Measurements from ENCODE around the gene ATP6V0A4. TPM values are rescaled to one million over a fixed set of nuclear protein-coding genes. Genes with fewer than 3 reads are reported as not detected.
"Not testable (repeated sequence)": the region's sequence is repeated elsewhere in the genome, so short reads cannot be mapped to it uniquely, and the experiment has no call there.

ATP6V0A4 gene
- total RNA-seq, 1 experiment from 2014 or later, result 1.2 TPM

- Mint-ChIP-seq H3K4me3 (ENCODE audit: unreplicated experiment) (no peak overlapping the region), H3K27me3 (ENCODE audit: insufficient read depth, unreplicated experiment) (peaks cover 4% of the 10 kb centered on the region), H3K9me3 (ENCODE audit: unreplicated experiment) (peaks cover 13% of the 10 kb centered on the region), H3K27ac (ENCODE audit: unreplicated experiment) (no peak overlapping the region), H3K4me1 (ENCODE audit: low read depth, unreplicated experiment) (no peaks in the 10 kb centered on the region), H3K36me3 (ENCODE audit: insufficient read depth, unreplicated experiment) (no peaks in the 10 kb centered on the region)
- no peaks in the 10 kb centered on the region for H3K4me1 ChIP-seq
- 0 out of 2 replicates have a peak, but pooled peaks cover 5% of the 10 kb centered on the region for H3K9me3 ChIP-seq
- intact Hi-C loops (cut with micrococcal nuclease; ENCODE audit: unreplicated experiment), result no loop called here
- DNase-seq, result no peak
- no peaks in the 10 kb centered on the region for H3K27me3 ChIP-seq (replicated peaks; ENCODE audit: control insufficient read depth, insufficient read depth, low read length)
- TF ChIP-seq, protein P1, sequence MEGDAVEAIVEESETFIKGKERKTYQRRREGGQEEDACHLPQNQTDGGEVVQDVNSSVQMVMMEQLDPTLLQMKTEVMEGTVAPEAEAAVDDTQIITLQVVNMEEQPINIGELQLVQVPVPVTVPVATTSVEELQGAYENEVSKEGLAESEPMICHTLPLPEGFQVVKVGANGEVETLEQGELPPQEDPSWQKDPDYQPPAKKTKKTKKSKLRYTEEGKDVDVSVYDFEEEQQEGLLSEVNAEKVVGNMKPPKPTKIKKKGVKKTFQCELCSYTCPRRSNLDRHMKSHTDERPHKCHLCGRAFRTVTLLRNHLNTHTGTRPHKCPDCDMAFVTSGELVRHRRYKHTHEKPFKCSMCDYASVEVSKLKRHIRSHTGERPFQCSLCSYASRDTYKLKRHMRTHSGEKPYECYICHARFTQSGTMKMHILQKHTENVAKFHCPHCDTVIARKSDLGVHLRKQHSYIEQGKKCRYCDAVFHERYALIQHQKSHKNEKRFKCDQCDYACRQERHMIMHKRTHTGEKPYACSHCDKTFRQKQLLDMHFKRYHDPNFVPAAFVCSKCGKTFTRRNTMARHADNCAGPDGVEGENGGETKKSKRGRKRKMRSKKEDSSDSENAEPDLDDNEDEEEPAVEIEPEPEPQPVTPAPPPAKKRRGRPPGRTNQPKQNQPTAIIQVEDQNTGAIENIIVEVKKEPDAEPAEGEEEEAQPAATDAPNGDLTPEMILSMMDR (IDR thresholded peaks at IDR 0.05; ENCODE audit: insufficient read depth in 1 of 2, low read depth in 1 of 2, low read length in 1 of 2, severe bottlenecking in 1 of 2, unreplicated experiment in 1 of 2), result no peak
- POLR2A ChIA-PET, result no interaction called here
- no TSS peak for BruUV-seq (replicated peaks)
- H3K36me3 ChIP-seq (ENCODE audit: control insufficient read depth, insufficient read depth, low read length), result no peaks in the 10 kb centered on the region
- H3K4me3 ChIP-seq (ENCODE audit: low read depth, low read length), result no peak overlapping the region
- CTCF ChIA-PET, result no interaction called here
Observed at GRCh38 chr7:138695106-138695505, 102.9 kb downstream of the ATP6V0A4 start.

DNA sequence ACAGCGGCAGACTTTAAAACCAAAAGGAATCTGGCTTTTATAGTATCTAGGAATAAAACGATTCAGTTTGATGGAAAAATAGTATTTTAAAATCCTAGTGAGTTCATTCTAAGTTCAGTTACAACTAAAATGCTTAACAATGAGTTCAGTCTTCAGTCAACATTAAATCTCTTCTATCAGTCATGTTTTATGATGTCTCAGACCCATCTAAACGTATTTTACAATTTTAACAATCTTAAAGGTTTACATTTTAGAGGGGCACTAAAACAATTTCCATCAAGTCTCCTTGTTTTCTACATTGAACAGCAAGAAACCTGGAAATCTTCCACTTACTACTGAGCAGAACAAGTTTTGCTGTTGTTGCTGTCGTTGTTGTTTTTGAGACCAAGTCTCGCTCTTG lies 106.8 kb downstream of the ATP6V0A4 start:
- no peak overlapping the region for H3K27ac Mint-ChIP-seq (ENCODE audit: unreplicated experiment)
- TF ChIP-seq, protein P1 (IDR thresholded peaks at IDR 0.05; ENCODE audit: insufficient read depth in 1 of 2, low read depth in 1 of 2, low read length in 1 of 2, severe bottlenecking in 1 of 2, unreplicated experiment in 1 of 2), result no peak
- no peaks in the 10 kb centered on the region for H3K9me3 Mint-ChIP-seq (ENCODE audit: unreplicated experiment)
- DNase-seq, result no peak
- H3K9me3 ChIP-seq, result 0 out of 2 replicates have a peak, but pooled peaks cover 2% of the 10 kb centered on the region
- intact Hi-C loops (cut with micrococcal nuclease; ENCODE audit: unreplicated experiment), result no loop called here
- no peak overlapping the region for H3K4me3 ChIP-seq (ENCODE audit: low read depth, low read length)
- no TSS peak for BruUV-seq (replicated peaks)
- H3K4me3 Mint-ChIP-seq (ENCODE audit: unreplicated experiment), result no peak overlapping the region
- POLR2A ChIA-PET, result no interaction called here
- no peaks in the 10 kb centered on the region for H3K27me3 ChIP-seq (replicated peaks; ENCODE audit: control insufficient read depth, insufficient read depth, low read length)
- no peaks in the 10 kb centered on the region for H3K36me3 ChIP-seq (ENCODE audit: control insufficient read depth, insufficient read depth, low read length)
- no peaks in the 10 kb centered on the region for H3K4me1 Mint-ChIP-seq (ENCODE audit: low read depth, unreplicated experiment)
- H3K27me3 Mint-ChIP-seq (ENCODE audit: insufficient read depth, unreplicated experiment), result no peaks in the 10 kb centered on the region
- CTCF ChIA-PET, result no interaction called here
- H3K4me1 ChIP-seq, result no peaks in the 10 kb centered on the region
- no peaks in the 10 kb centered on the region for H3K36me3 Mint-ChIP-seq (ENCODE audit: insufficient read depth, unreplicated experiment)

DNA sequence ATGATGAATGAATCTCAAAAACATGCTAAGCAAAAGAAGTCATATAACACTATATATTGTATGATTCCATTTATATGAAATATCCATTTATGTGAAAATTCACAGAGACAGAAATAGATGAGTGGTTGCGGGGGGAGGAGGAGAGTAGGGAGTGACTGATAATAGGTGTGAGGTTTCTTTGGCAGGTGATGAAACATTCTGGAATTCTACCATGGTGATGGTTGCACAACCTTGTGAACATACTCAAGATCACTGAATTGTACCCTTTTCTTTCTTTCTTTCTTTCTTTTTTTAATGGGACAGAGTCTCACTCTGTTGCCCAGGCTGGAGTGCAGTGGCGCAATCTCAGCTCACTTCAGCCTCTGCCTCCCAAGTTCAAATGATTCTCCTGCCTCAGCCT lies 107.5 kb downstream of the ATP6V0A4 start:
- H3K4me1 Mint-ChIP-seq (ENCODE audit: low read depth, unreplicated experiment), result no peaks in the 10 kb centered on the region
- BruUV-seq (replicated peaks), result no TSS peak
- CTCF ChIA-PET, result no interaction called here
- POLR2A ChIA-PET, result no interaction called here
- no peaks in the 10 kb centered on the region for H3K36me3 Mint-ChIP-seq (ENCODE audit: insufficient read depth, unreplicated experiment)
- Histone ChIP-seq H3K9me3 (0 out of 2 replicates have a peak, but pooled peaks cover 2% of the 10 kb centered on the region), H3K4me3 (ENCODE audit: low read depth, low read length) (no peak overlapping the region), H3K4me1 (no peaks in the 10 kb centered on the region), H3K36me3 (ENCODE audit: control insufficient read depth, insufficient read depth, low read length) (no peaks in the 10 kb centered on the region), H3K27me3 (replicated peaks; ENCODE audit: control insufficient read depth, insufficient read depth, low read length) (no peaks in the 10 kb centered on the region)
- no peaks in the 10 kb centered on the region for H3K27me3 Mint-ChIP-seq (ENCODE audit: insufficient read depth, unreplicated experiment)
- no peaks in the 10 kb centered on the region for H3K9me3 Mint-ChIP-seq (ENCODE audit: unreplicated experiment)
- no peak overlapping the region for H3K4me3 Mint-ChIP-seq (ENCODE audit: unreplicated experiment)
- TF ChIP-seq, protein P1 (IDR thresholded peaks at IDR 0.05; ENCODE audit: insufficient read depth in 1 of 2, low read depth in 1 of 2, low read length in 1 of 2, severe bottlenecking in 1 of 2, unreplicated experiment in 1 of 2), result no peak
- intact Hi-C loops (cut with micrococcal nuclease; ENCODE audit: unreplicated experiment), result no loop called here
- no peak overlapping the region for H3K27ac Mint-ChIP-seq (ENCODE audit: unreplicated experiment)
- no peak for DNase-seq

- H3K27me3 ChIP-seq (replicated peaks; ENCODE audit: control insufficient read depth, insufficient read depth, low read length); H3K9me3 Mint-ChIP-seq (ENCODE audit: unreplicated experiment); H3K36me3 ChIP-seq (ENCODE audit: control insufficient read depth, insufficient read depth, low read length); H3K36me3 Mint-ChIP-seq (ENCODE audit: insufficient read depth, unreplicated experiment); DNase-seq; CTCF ChIA-PET; POLR2A ChIA-PET; intact Hi-C loops (cut with micrococcal nuclease; ENCODE audit: unreplicated experiment); BruUV-seq (replicated peaks); H3K27me3 Mint-ChIP-seq (ENCODE audit: insufficient read depth, unreplicated experiment); H3K4me1 ChIP-seq; H3K4me3 ChIP-seq (ENCODE audit: low read depth, low read length); H3K4me3 Mint-ChIP-seq (ENCODE audit: unreplicated experiment); H3K27ac Mint-ChIP-seq (ENCODE audit: unreplicated experiment); H3K4me1 Mint-ChIP-seq (ENCODE audit: low read depth, unreplicated experiment); H3K9me3 ChIP-seq: not testable (repeated sequence)
Observed at GRCh38 chr7:138688037-138688436, 110.0 kb downstream of the ATP6V0A4 start.

Data from Caco-2 (cell line).